PC-9 (cell line): ENCODE results near the gene MAS1. TPM values are rescaled to one million over a fixed set of nuclear protein-coding genes. Genes with fewer than 3 reads are reported as not detected.
A peak's percentile ranks its signal among the peaks of the same experiment; 100 is the strongest.

ENCODE experiments used
- BruUV-seq: library from RNA; stranded (reverse); fragments of 400-500 nt; replicated peaks from 2 replicates; lab custom pipeline; 2021; lab: Mats Ljungman, UMichigan
- CTCF ChIA-PET: fragments of 300-600 bp; sonication (Branson Sonifier 250); formaldehyde crosslinking; loops from one replicate; lab custom pipeline; 2022; ENCODE audit warnings: antibody characterized with exemption; lab: Charles Lee
- POLR2A ChIA-PET: fragments of 300-600 bp; sonication (Branson Sonifier 250); formaldehyde crosslinking; loops from one replicate; lab custom pipeline; 2022; ENCODE audit warnings: antibody characterized with exemption; ENCODE audit not compliant: unreplicated experiment; lab: Charles Lee
- DNase-seq, 2 experiments: peaks; one replicate each; pipeline versions ENCODE4 v3.0.0 to v3.0.0-alpha.2; 2015 to 2022; ENCODE audit warnings: mixed read lengths in 1 of 2
- H2AFZ ChIP-seq: fragments of 200-600 bp; sonication (generic); 2 replicates; pipeline ENCODE4 v1.8.1; 2017; ENCODE audit warnings: antibody characterized with exemption
- H3F3A ChIP-seq: fragments of 200-600 bp; sonication (generic); 2 replicates; pipeline ENCODE4 v1.8.1; 2017; ENCODE audit warnings: antibody characterized with exemption, mild to moderate bottlenecking, low read depth; ENCODE audit not compliant: insufficient read depth
- H3K27ac ChIP-seq: fragments of 200-600 bp; sonication (generic); 2 replicates; pipeline ENCODE4 v1.6.1; 2016; ENCODE audit warnings: mixed run types
- H3K27me3 ChIP-seq: fragments of 200-600 bp; sonication (generic); 2 replicates; pipeline ENCODE4 v1.6.1; 2016; ENCODE audit warnings: low read depth, mixed run types; ENCODE audit not compliant: insufficient read depth
- H3K36me3 ChIP-seq: fragments of 200-600 bp; sonication (generic); 2 replicates; pipeline ENCODE4 v1.6.1; 2016; ENCODE audit warnings: low read depth, mixed run types
- H3K4me1 ChIP-seq: fragments of 200-600 bp; sonication (generic); replicated peaks from 2 replicates; pipeline ENCODE4 v1.6.1; 2016; ENCODE audit warnings: mixed run types; ENCODE audit not compliant: insufficient read depth
- H3K4me2 ChIP-seq: fragments of 200-600 bp; sonication (generic); 2 replicates; pipeline ENCODE4 v1.6.1; 2017; ENCODE audit warnings: mixed run types
- H3K4me3 ChIP-seq: fragments of 200-600 bp; sonication (generic); 2 replicates; pipeline ENCODE4 v1.6.1; 2016; ENCODE audit warnings: mixed run types
- H3K79me2 ChIP-seq: fragments of 200-600 bp; sonication (generic); 2 replicates; pipeline ENCODE4 v1.6.1; 2017; ENCODE audit warnings: low read depth, mixed run types
- H3K9me2 ChIP-seq: fragments of 200-600 bp; sonication (generic); 2 replicates; pipeline ENCODE4 v1.8.1; 2017; ENCODE audit warnings: mild to moderate bottlenecking; ENCODE audit not compliant: insufficient read depth
- H3K9me3 ChIP-seq: fragments of 200-600 bp; sonication (generic); 2 replicates; pipeline ENCODE4 v1.8.1; 2016; ENCODE audit warnings: low read depth; ENCODE audit not compliant: insufficient read depth
- H4K20me1 ChIP-seq: fragments of 200-600 bp; sonication (generic); 2 replicates; pipeline ENCODE4 v1.8.1; 2017; ENCODE audit not compliant: insufficient read depth
- EZH2 ChIP-seq: fragments of 200-600 bp; sonication (generic); IDR thresholded peaks from 2 replicates; pipeline ENCODE4 v1.8.0; 2017; ENCODE audit warnings: antibody characterized with exemption, low read depth
- intact Hi-C: fragments of 100-400 bp; cut with micrococcal nuclease; formaldehyde crosslinking; loops from one replicate; pipeline ENCODE4 v1.10.0; 2022; ENCODE audit not compliant: unreplicated experiment
- total RNA-seq: library from RNA; stranded (reverse); gene quantifications from 2 replicates; pipeline ENCODE4 v1.2.3, GENCODE V29; 2021
- TF ChIP-seq, protein P1 (sequence below): fragments of 200-600 bp; sonication (generic); conservative IDR thresholded peaks from 2 replicates; pipeline ENCODE4 v1.6.1; 2017; ENCODE audit warnings: mixed run types, antibody characterized with exemption, mild to moderate bottlenecking, moderate library complexity

MAS1 gene
- total RNA-seq, 1 experiment from 2014 or later: not detected

DNA sequence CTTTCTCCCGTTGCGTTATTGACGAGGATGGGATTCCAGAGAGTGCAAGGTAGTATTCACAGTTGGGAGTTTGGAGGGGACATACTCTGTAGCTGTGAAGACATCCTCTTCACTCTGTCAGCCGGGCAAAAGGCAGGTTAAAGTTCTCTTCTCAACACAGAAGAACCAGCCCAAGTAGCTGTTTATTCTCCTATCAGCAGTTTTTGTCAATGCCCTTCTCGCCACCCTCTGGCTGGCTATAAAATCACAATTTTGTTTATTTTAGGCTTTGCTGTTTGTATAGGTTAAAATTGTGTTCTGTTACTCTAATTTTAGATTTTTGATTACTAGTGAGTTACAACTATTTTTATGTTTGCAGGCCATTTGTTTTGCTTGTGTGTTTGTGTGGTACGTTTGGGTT is 37.9 kb upstream of the MAS1 start:
- TF ChIP-seq, protein P1, sequence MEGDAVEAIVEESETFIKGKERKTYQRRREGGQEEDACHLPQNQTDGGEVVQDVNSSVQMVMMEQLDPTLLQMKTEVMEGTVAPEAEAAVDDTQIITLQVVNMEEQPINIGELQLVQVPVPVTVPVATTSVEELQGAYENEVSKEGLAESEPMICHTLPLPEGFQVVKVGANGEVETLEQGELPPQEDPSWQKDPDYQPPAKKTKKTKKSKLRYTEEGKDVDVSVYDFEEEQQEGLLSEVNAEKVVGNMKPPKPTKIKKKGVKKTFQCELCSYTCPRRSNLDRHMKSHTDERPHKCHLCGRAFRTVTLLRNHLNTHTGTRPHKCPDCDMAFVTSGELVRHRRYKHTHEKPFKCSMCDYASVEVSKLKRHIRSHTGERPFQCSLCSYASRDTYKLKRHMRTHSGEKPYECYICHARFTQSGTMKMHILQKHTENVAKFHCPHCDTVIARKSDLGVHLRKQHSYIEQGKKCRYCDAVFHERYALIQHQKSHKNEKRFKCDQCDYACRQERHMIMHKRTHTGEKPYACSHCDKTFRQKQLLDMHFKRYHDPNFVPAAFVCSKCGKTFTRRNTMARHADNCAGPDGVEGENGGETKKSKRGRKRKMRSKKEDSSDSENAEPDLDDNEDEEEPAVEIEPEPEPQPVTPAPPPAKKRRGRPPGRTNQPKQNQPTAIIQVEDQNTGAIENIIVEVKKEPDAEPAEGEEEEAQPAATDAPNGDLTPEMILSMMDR: peak; percentile 46
- TF ChIP-seq EZH2: no peak
- Histone ChIP-seq H3K36me3 (no peaks in the 10 kb centered on the region), H3K4me1 (no peaks in the 10 kb centered on the region), H3K27ac (no peak overlapping the region), H3K27me3 (peaks cover 2% of the 10 kb centered on the region; the same call in 1 of the 2 replicates), H3K9me2 (no peaks in the 10 kb centered on the region), H3K4me2 (no peak overlapping the region), H3K9me3 (no peaks in the 10 kb centered on the region), H3F3A (no peaks in the 10 kb centered on the region), H3K4me3 (no peak overlapping the region), H3K79me2 (no peaks in the 10 kb centered on the region), H4K20me1 (no peaks in the 10 kb centered on the region), H2AFZ (no peak overlapping the region)
- intact Hi-C loops: loop anchor here (2.0 kb wide), 1 partner anchor 162 kb away; no protein-coding TSS in a partner anchor
- no peak for DNase-seq
- CTCF ChIA-PET: no interaction called here
- POLR2A ChIA-PET: no interaction called here
- BruUV-seq: no TSS peak

DNA sequence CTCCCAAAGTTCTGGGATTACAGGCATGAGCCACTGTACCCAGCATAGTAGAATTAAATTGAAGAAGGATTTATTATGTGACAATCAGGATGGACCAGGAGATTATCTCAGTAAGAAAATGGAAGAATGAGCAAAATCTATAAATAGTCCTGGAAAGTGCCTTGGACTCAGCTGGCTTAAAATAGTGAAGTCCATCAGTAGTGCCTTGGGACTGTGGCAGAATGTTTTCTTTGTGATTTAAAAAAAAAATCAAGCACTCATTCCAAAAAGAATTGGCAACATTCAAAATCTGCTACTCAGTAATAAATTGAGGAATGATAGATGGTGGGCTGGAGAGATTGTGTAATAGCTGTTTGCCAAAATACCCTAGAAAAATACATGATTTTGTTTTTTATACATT is 37.0 kb upstream of the MAS1 start:
- H4K20me1 ChIP-seq: no peaks in the 10 kb centered on the region
- ChIA-PET POLR2A (no interaction called here), CTCF (no interaction called here)
- BruUV-seq: no TSS peak
- H2AFZ ChIP-seq: no peak overlapping the region
- H3K4me2 ChIP-seq: no peak overlapping the region
- H3K27ac ChIP-seq: no peak overlapping the region
- no peak for DNase-seq
- H3K4me3 ChIP-seq: no peak overlapping the region
- TF ChIP-seq EZH2: no peak
- TF ChIP-seq, protein P1: no peak
- no peaks in the 10 kb centered on the region for H3K79me2 ChIP-seq
- no peaks in the 10 kb centered on the region for H3K9me3 ChIP-seq
- no peaks in the 10 kb centered on the region; the same call in 1 of the 2 replicates for H3K27me3 ChIP-seq
- intact Hi-C loops: loop anchor here (2.0 kb wide), 1 partner anchor 163 kb away; no protein-coding TSS in a partner anchor
- H3K36me3 ChIP-seq: no peaks in the 10 kb centered on the region
- no peaks in the 10 kb centered on the region for H3K9me2 ChIP-seq
- H3F3A ChIP-seq: no peaks in the 10 kb centered on the region
- H3K4me1 ChIP-seq: no peaks in the 10 kb centered on the region

DNA sequence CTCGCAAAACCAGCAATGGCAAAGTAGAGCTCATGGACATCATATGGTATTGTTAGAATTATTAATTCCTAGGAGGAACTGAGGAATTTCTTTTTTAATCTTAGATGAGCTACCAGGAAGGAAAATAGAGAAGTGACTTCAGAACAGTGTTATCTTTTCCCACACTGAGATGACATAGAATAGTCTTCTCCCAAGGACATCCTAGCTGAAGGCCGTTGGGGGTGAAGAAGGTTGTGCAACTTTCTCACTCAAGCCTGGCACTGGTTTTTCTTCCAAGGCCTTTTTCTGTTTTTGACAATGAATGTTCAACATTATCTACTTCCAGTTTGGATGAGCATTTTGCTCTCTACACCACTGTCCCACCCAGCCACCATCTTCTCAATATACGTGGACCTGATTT is 35.8 kb upstream of the MAS1 start:
- DNase-seq: no peak
- Histone ChIP-seq H3K4me2 (no peak overlapping the region), H3K79me2 (no peaks in the 10 kb centered on the region), H3K9me2 (no peaks in the 10 kb centered on the region), H3K4me3 (no peak overlapping the region), H3K4me1 (no peaks in the 10 kb centered on the region), H3K9me3 (no peaks in the 10 kb centered on the region), H3F3A (no peaks in the 10 kb centered on the region), H3K27ac (no peak overlapping the region), H3K36me3 (no peaks in the 10 kb centered on the region), H2AFZ (peak overlapping the region; percentile 29; the same call in 1 of the 2 replicates), H3K27me3 (peaks cover under 1% of the 10 kb centered on the region; the same call in 1 of the 2 replicates), H4K20me1 (no peaks in the 10 kb centered on the region)
- ChIA-PET CTCF (no interaction called here), POLR2A (no interaction called here)
- no peak for TF ChIP-seq EZH2
- TF ChIP-seq, protein P1: no peak
- intact Hi-C loops: no loop called here
- no TSS peak for BruUV-seq
